Bronchus fibroblast of lung (primary cell): ENCODE results near the gene UBASH3B. TPM values are rescaled to one million over a fixed set of nuclear protein-coding genes. Genes with fewer than 3 reads are reported as not detected.

Experiments
- total RNA-seq: library from RNA; depleted of rRNA; stranded (reverse); fragments of >200 nt; gene quantifications from 2 replicates; pipeline ENCODE4 v1.2.3, GENCODE V29; 2015

Gene UBASH3B, protein sequence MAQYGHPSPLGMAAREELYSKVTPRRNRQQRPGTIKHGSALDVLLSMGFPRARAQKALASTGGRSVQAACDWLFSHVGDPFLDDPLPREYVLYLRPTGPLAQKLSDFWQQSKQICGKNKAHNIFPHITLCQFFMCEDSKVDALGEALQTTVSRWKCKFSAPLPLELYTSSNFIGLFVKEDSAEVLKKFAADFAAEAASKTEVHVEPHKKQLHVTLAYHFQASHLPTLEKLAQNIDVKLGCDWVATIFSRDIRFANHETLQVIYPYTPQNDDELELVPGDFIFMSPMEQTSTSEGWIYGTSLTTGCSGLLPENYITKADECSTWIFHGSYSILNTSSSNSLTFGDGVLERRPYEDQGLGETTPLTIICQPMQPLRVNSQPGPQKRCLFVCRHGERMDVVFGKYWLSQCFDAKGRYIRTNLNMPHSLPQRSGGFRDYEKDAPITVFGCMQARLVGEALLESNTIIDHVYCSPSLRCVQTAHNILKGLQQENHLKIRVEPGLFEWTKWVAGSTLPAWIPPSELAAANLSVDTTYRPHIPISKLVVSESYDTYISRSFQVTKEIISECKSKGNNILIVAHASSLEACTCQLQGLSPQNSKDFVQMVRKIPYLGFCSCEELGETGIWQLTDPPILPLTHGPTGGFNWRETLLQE
- total RNA-seq = 10.3 and 10.6 TPM in 2 replicates

DNA sequence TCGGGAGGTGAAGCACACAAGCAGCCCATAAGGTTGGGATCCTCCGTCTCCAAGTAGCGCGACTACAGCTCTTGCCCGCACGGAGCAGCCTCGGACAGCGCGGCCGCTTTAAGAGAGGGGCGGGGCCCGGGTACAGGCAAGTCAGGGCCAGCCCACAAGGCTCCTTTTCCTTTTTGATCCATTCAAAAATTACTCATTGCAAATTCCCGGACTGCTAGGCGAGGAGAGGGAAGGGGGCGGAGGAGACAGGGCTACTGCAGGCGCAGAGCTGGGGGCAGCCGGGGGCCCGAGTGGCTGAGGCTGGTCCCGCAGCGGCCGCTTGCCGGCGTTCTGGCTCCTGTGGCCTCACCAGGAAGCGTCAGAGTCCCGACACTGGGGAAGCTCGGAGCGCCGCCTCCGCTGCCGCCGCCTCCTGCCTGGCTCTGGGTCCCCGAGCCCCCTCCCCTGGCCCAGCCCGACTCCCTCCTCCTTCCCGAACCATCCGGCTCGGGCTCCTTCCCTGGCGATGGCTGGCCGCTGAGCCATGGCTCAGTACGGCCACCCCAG lies at the start of gene UBASH3B:
UBASH3B (plus strand) TSS at position 196 of the 546 bp plus-strand sequence; CDS start at position 524, 328 bp downstream.

Other genes with a start within 250 kb of the UBASH3B start
- gene CRTAM, start 182.8 kb downstream of the UBASH3B start, total RNA-seq = not detected in 2 replicates
- 0.45 and 0.84 TPM in 2 replicates for gene JHY, start 227.0 kb downstream of the UBASH3B start, total RNA-seq